ENCODE measurements around the gene FOXL1.

- TF ChIP-seq, protein P1, sequence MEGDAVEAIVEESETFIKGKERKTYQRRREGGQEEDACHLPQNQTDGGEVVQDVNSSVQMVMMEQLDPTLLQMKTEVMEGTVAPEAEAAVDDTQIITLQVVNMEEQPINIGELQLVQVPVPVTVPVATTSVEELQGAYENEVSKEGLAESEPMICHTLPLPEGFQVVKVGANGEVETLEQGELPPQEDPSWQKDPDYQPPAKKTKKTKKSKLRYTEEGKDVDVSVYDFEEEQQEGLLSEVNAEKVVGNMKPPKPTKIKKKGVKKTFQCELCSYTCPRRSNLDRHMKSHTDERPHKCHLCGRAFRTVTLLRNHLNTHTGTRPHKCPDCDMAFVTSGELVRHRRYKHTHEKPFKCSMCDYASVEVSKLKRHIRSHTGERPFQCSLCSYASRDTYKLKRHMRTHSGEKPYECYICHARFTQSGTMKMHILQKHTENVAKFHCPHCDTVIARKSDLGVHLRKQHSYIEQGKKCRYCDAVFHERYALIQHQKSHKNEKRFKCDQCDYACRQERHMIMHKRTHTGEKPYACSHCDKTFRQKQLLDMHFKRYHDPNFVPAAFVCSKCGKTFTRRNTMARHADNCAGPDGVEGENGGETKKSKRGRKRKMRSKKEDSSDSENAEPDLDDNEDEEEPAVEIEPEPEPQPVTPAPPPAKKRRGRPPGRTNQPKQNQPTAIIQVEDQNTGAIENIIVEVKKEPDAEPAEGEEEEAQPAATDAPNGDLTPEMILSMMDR (IDR thresholded peaks at IDR 0.05; ENCODE audit: low read length): no peak
- TF ChIP-seq EZH2 (IDR thresholded peaks at IDR 0.05; ENCODE audit: borderline replicate concordance, low read length): no peak
Observed at GRCh38 chr16:86580791-86581170, 2.4 kb downstream of the FOXL1 start.
